Mucosa of rectum (tissue), 2 donors: ENCODE results near the gene ADGRL3.

Source experiments
- H3K27ac ChIP-seq, 2 donors: one replicate each; pipeline ENCODE4 v1.7.0; 2013; ENCODE audit warnings: inconsistent platforms in 2 of 2, low read depth in 2 of 2, low read length in 2 of 2
- H3K27me3 ChIP-seq, 2 donors: one replicate each; pipeline ENCODE4 v1.7.0; 2013; ENCODE audit warnings: low read length in 2 of 2; ENCODE audit not compliant: control insufficient read depth in 2 of 2, insufficient read depth in 2 of 2
- H3K36me3 ChIP-seq, 2 donors: one replicate each; pipeline ENCODE4 v1.7.0; 2013; ENCODE audit warnings: low read length in 2 of 2; ENCODE audit not compliant: control insufficient read depth in 2 of 2, insufficient read depth in 2 of 2
- H3K4me1 ChIP-seq, 2 donors: one replicate each; pipeline ENCODE4 v1.7.0; 2013; ENCODE audit warnings: low read length in 2 of 2, mild to moderate bottlenecking in 1 of 2; ENCODE audit not compliant: control insufficient read depth in 2 of 2, insufficient read depth in 2 of 2
- H3K4me3 ChIP-seq, 2 donors: one replicate each; pipeline ENCODE4 v1.7.0; 2013; ENCODE audit warnings: low read length in 2 of 2
- H3K9ac ChIP-seq, 2 donors: one replicate each; pipeline ENCODE4 v1.7.0; 2013; ENCODE audit warnings: low read length in 2 of 2, low read depth in 1 of 2, mild to moderate bottlenecking in 1 of 2
- H3K9me3 ChIP-seq, 2 donors: one replicate each; pipeline ENCODE4 v1.7.0; 2013; ENCODE audit warnings: low read length in 2 of 2; ENCODE audit not compliant: control insufficient read depth in 2 of 2
- donor health status: healthy.
- donor health status: Normal muscosa, but diverticular disease.

The ADGRL3 gene

GRCh38 chr4:61223385-61223784, 23.3 kb downstream of the ADGRL3 start:
- no peaks in the 10 kb centered on the region for H3K27me3 ChIP-seq
- H3K9me3 ChIP-seq = no peaks in the 10 kb centered on the region

GRCh38 chr4:61224573-61224972, 24.4 kb downstream of the ADGRL3 start:
- no peaks in the 10 kb centered on the region for H3K27me3 ChIP-seq
- H3K36me3 ChIP-seq = no peaks in the 10 kb centered on the region
- H3K9me3 ChIP-seq = no peaks in the 10 kb centered on the region
- H3K4me3 ChIP-seq = no peak overlapping the region
- H3K27ac ChIP-seq = no peak overlapping the region
- H3K9ac ChIP-seq = no peak overlapping the region
- no peaks in the 10 kb centered on the region for H3K4me1 ChIP-seq

More at GRCh38 chr4:61223385-61223784, 23.3 kb downstream of the ADGRL3 start:
- no peaks in the 10 kb centered on the region for H3K36me3 ChIP-seq
- no peaks in the 10 kb centered on the region for H3K4me1 ChIP-seq
- H3K9ac ChIP-seq = no peak overlapping the region
- no peak overlapping the region for H3K4me3 ChIP-seq
- no peak overlapping the region for H3K27ac ChIP-seq

DNA sequence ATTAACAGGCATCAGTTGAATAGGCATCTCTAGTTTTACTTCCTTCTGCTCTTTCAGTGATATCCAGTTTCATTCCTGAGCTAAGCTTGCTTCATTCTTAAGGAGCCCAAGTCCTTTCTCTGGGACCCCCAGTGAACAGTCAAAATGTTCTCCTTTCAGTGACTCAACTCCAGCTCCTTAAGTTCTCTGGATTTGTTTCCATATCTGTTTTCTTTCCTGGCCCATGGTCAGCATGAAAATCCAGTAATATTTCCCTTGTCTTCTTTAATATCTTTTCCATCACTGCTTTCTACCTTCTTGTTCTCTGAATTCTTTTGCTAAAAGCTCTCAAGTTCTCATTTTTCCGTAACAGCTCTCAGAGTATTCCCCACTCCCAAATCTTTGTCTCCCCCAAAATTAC, 25.5 kb downstream of the ADGRL3 start:
- H3K9ac ChIP-seq = no peak overlapping the region
- no peaks in the 10 kb centered on the region for H3K36me3 ChIP-seq
- H3K4me3 ChIP-seq = no peak overlapping the region
- H3K4me1 ChIP-seq = no peaks in the 10 kb centered on the region
- no peaks in the 10 kb centered on the region for H3K9me3 ChIP-seq
- no peak overlapping the region for H3K27ac ChIP-seq
- H3K27me3 ChIP-seq = no peaks in the 10 kb centered on the region

DNA sequence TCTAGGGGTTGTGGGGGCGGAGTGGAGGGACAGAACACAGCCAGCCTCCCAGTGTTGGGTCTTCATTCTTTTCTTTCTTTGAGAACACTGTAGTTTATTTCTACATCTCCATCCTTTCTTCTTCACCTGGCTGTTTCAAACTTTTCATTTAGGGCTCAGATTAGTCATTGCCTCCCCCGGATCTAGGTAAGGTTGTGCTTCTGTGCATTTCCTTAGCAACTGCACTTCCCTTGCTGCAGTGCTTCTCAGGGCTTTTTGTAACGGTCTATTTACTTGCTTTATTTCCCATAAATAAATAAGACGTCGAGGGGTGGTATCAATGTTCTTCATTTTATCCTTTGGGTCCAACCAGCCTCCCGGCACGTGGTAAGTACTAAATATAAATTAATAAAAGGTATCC, 31.3 kb downstream of the ADGRL3 start:
- Histone ChIP-seq H3K27ac (no peak overlapping the region), H3K36me3 (no peaks in the 10 kb centered on the region), H3K9me3 (no peaks in the 10 kb centered on the region), H3K4me3 (no peak overlapping the region), H3K27me3 (no peaks in the 10 kb centered on the region), H3K4me1 (no peaks in the 10 kb centered on the region), H3K9ac (no peak overlapping the region)

GRCh38 chr4:61239250-61239649, 39.1 kb downstream of the ADGRL3 start:
- no peaks in the 10 kb centered on the region for H3K4me1 ChIP-seq
- H3K9ac ChIP-seq = no peak overlapping the region
- no peak overlapping the region for H3K4me3 ChIP-seq
- no peaks in the 10 kb centered on the region for H3K36me3 ChIP-seq
- no peaks in the 10 kb centered on the region for H3K27me3 ChIP-seq
- no peak overlapping the region for H3K27ac ChIP-seq
- H3K9me3 ChIP-seq = no peaks in the 10 kb centered on the region

DNA sequence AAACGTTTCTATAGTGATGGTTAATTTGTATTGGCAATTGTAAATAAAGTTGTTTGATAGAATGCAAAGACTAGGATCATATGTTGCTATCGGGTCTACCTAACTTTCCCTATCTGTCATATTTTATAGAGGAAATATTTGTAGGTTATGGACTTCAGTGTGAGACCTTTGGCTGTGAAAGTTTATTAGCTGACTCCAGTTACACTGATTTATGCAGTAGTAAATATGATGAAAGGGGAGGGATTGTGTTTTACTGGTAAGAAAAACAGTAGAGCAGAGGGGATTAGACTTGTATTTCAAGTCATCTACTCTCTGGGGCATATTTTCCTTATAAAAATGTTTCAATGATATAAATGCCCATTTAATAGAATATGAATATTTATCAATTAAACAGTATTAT, 43.8 kb downstream of the ADGRL3 start:
- no peak overlapping the region for H3K27ac ChIP-seq
- H3K4me1 ChIP-seq = no peaks in the 10 kb centered on the region
- no peak overlapping the region for H3K4me3 ChIP-seq
- no peaks in the 10 kb centered on the region for H3K27me3 ChIP-seq
- H3K9ac ChIP-seq = no peak overlapping the region
- no peaks in the 10 kb centered on the region for H3K9me3 ChIP-seq
- no peaks in the 10 kb centered on the region for H3K36me3 ChIP-seq

DNA sequence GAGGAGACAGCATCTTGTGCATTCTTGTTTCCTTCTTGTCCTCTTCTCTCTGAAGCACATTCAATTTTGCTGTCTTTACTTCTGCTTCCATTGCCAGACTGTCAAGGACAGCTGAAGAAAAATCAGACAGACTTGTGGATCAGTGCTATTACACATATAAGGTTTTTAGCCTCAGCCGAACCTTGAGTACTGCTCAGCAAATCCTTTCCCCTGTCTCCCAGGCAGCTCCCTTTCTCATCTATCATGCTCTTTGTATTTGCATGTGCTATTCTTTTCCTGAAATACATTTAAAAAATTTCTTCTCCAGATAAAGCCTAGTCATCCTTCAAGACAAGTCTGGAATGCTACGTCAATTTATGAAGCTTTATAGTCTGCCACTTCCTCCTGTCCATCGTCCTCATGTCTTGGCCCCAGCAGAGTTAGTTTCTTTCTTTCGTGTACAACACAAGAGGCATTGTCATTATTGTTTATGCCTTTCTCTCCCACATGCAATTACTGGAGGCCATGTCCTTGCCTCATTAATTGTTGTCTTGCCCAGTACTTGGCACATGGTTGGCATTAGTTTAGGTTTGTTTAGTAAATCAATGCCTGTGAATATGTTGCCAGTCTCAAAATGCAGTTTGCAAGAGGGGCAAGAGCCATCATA, 45.1 kb downstream of the ADGRL3 start:
- Histone ChIP-seq H3K9me3 (no peaks in the 10 kb centered on the region), H3K4me1 (no peaks in the 10 kb centered on the region), H3K9ac (no peak overlapping the region), H3K4me3 (no peak overlapping the region), H3K27ac (no peak overlapping the region), H3K27me3 (no peaks in the 10 kb centered on the region), H3K36me3 (no peaks in the 10 kb centered on the region)

- H3K9me3 ChIP-seq = no peaks in the 10 kb centered on the region
- H3K27ac ChIP-seq = no peak overlapping the region
Measured at GRCh38 chr4:61246034-61246433, 45.9 kb downstream of the ADGRL3 start.

DNA sequence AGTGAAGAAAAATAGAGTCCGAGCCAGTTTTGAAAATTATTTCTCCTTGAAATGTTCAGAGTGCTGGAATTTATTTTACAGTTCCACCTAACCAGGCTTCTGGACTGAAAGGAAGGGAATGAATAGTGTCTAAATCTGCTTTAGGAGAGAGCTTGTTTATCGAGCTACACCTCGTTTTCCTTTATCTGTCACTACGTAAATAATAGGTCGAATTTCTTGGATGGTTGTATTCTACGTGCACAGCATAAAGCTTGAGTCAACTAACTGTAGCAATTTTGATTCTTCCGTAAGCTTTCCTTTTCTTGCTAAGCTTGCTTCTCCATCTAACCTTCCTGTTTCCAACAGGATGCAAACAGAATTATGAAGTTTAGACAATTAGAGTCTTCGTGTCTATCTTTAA, 48.6 kb downstream of the ADGRL3 start:
- H3K9me3 ChIP-seq = no peaks in the 10 kb centered on the region

More at GRCh38 chr4:61246034-61246433, 45.9 kb downstream of the ADGRL3 start:
- no peak overlapping the region for H3K9ac ChIP-seq
- H3K4me1 ChIP-seq = no peaks in the 10 kb centered on the region
- H3K27me3 ChIP-seq = no peaks in the 10 kb centered on the region
- H3K36me3 ChIP-seq = no peaks in the 10 kb centered on the region
- no peak overlapping the region for H3K4me3 ChIP-seq

DNA sequence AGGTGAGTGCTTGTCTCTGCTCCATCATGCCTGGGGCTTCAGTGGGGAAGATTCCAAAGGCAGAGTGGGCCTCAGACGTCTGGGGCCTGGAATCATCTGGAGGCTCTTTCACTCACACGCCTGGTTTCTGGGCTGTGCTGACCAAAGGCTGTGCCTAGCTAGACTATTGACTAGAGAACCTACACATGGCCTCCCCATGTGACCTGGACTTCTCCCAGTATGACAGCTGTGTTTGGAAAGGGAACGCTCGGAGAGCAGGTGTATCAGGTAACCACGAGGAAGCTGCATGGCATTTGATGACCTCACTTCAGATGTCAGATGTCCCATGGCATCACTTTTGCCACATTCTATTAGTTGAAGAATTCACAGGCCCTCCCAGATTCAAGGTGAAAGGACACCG, 51.0 kb downstream of the ADGRL3 start:
- H3K36me3 ChIP-seq = no peaks in the 10 kb centered on the region
- H3K4me1 ChIP-seq = no peaks in the 10 kb centered on the region
- no peak overlapping the region for H3K9ac ChIP-seq
- H3K27ac ChIP-seq = no peak overlapping the region
- no peaks in the 10 kb centered on the region for H3K27me3 ChIP-seq
- H3K9me3 ChIP-seq = no peaks in the 10 kb centered on the region
- no peak overlapping the region for H3K4me3 ChIP-seq

More for the DNA sequence above, 48.6 kb downstream of the ADGRL3 start:
- Histone ChIP-seq H3K27me3 (no peaks in the 10 kb centered on the region), H3K4me1 (no peaks in the 10 kb centered on the region), H3K4me3 (no peak overlapping the region), H3K36me3 (no peaks in the 10 kb centered on the region), H3K27ac (no peak overlapping the region), H3K9ac (no peak overlapping the region)

- Histone ChIP-seq H3K27me3 (no peaks in the 10 kb centered on the region), H3K9ac (no peak overlapping the region), H3K36me3 (no peaks in the 10 kb centered on the region), H3K27ac (no peak overlapping the region), H3K4me1 (no peaks in the 10 kb centered on the region), H3K9me3 (no peaks in the 10 kb centered on the region), H3K4me3 (no peak overlapping the region)
Measured at GRCh38 chr4:61254406-61254805, 54.3 kb downstream of the ADGRL3 start.
